ENCODE measurements around the gene TAAR1. TPM values are rescaled to one million over a fixed set of nuclear protein-coding genes. Genes with fewer than 3 reads are reported as not detected.
A peak's percentile ranks its signal among the peaks of the same experiment; 100 is the strongest.

The TAAR1 gene
- total RNA-seq, 2 experiments from 2014 or later = not detected

DNA sequence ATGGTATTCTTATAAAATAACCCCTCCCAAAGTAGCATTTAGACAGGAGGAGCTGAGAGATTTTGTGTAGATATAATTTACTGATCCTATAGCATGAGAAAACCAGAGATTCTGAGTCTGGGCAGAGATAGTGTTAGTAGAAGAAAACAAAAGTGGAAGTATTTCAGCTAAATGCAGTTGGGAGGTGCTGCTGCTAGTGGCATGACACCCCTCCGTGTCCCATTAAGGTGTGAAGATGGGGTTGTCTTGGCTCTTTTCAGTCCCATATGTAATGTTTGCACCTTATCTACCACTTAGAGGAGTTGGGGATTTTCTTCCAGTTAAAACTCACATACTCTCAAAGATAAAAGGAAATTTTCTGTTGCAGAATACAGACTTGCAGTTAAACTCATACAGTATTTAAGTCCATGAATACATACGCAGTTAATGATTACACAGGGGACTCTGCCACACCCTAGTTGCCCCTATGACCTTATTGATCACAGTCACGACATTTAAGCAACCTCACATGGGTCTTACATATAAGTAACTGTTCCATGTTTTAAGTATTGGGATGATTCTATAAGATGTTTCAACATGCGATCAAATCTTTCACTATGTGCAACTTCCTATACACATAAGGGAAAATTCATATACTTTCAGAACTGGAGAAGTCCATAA, 46.4 kb downstream of the TAAR1 start:
- Mint-ChIP-seq H3K27me3 (peaks cover 9% of the 10 kb centered on the region), H3K36me3 (ENCODE audit: low read depth) (no peaks in the 10 kb centered on the region), H3K27ac (no peak overlapping the region), H3K4me1 (ENCODE audit: low read depth) (no peaks in the 10 kb centered on the region), H3K9me3 (no peaks in the 10 kb centered on the region), H3K4me3 (no peak overlapping the region)
- ChIA-PET POLR2A (no interaction called here), CTCF (no interaction called here)
- no peaks in the 10 kb centered on the region for H3K27me3 ChIP-seq (ENCODE audit: control insufficient read depth in 1 of 2, insufficient read depth in 2 of 2, low read length in 2 of 2)
- no peak overlapping the region for H3K4me3 ChIP-seq (ENCODE audit: low read length)
- DNase-seq (peak in 1 of 14 experiments; percentile 50), ATAC-seq (ENCODE audit: poor library complexity) (no peak)
- no peaks in the 10 kb centered on the region for H3K4me1 ChIP-seq (ENCODE audit: insufficient read depth, low read length)
- intact Hi-C loops (cut with DNase I, micrococcal nuclease) = no loop called here
- no peaks in the 10 kb centered on the region for H3K9me3 ChIP-seq (ENCODE audit: control insufficient read depth in 1 of 2, insufficient read depth in 1 of 2, low read length in 2 of 2)
- no peak overlapping the region for H3K27ac ChIP-seq (ENCODE audit: low read depth in 1 of 2, low read length in 2 of 2)
- no peaks in the 10 kb centered on the region for H3K36me3 ChIP-seq (ENCODE audit: insufficient read depth, low read length)
- TF ChIP-seq, protein P1, sequence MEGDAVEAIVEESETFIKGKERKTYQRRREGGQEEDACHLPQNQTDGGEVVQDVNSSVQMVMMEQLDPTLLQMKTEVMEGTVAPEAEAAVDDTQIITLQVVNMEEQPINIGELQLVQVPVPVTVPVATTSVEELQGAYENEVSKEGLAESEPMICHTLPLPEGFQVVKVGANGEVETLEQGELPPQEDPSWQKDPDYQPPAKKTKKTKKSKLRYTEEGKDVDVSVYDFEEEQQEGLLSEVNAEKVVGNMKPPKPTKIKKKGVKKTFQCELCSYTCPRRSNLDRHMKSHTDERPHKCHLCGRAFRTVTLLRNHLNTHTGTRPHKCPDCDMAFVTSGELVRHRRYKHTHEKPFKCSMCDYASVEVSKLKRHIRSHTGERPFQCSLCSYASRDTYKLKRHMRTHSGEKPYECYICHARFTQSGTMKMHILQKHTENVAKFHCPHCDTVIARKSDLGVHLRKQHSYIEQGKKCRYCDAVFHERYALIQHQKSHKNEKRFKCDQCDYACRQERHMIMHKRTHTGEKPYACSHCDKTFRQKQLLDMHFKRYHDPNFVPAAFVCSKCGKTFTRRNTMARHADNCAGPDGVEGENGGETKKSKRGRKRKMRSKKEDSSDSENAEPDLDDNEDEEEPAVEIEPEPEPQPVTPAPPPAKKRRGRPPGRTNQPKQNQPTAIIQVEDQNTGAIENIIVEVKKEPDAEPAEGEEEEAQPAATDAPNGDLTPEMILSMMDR (IDR thresholded peaks at IDR 0.05) = no peak

DNA sequence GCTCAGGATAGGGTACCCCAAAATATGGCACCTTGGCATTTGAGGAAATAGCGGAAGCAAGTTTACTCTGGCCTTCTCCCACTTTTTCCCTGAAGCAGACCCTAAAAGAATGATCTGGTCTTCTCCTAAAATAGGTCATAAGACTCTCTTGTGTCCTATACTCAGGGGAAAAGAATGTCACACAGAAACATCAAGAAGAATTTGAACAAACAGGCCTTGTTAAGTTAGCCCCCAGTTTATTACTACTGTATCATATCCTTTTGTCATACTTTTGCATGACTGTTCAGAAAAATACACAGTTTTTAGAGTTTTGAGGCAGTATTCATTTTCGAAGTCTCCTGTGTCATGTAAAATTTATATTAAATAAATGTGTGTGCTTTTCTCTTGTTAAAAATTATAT, 47.4 kb downstream of the TAAR1 start:
- H3K36me3 Mint-ChIP-seq (ENCODE audit: low read depth) = no peaks in the 10 kb centered on the region
- Histone ChIP-seq H3K36me3 (ENCODE audit: insufficient read depth, low read length) (no peaks in the 10 kb centered on the region), H3K27me3 (ENCODE audit: control insufficient read depth in 1 of 2, insufficient read depth in 2 of 2, low read length in 2 of 2) (no peaks in the 10 kb centered on the region), H3K4me3 (ENCODE audit: low read length) (no peak overlapping the region), H3K9me3 (ENCODE audit: control insufficient read depth in 1 of 2, insufficient read depth in 1 of 2, low read length in 2 of 2) (no peaks in the 10 kb centered on the region), H3K4me1 (ENCODE audit: insufficient read depth, low read length) (no peaks in the 10 kb centered on the region), H3K27ac (ENCODE audit: low read depth in 1 of 2, low read length in 2 of 2) (no peak overlapping the region)
- no peaks in the 10 kb centered on the region for H3K9me3 Mint-ChIP-seq
- H3K4me3 Mint-ChIP-seq = no peak overlapping the region
- DNase-seq (no peak), ATAC-seq (ENCODE audit: poor library complexity) (no peak)
- H3K27me3 Mint-ChIP-seq = no peaks in the 10 kb centered on the region
- TF ChIP-seq, protein P1 (IDR thresholded peaks at IDR 0.05) = no peak
- H3K27ac Mint-ChIP-seq = no peak overlapping the region
- ChIA-PET POLR2A (no interaction called here), CTCF (no interaction called here)
- H3K4me1 Mint-ChIP-seq (ENCODE audit: low read depth) = no peaks in the 10 kb centered on the region
- intact Hi-C loops (cut with DNase I, micrococcal nuclease) = no loop called here

DNA sequence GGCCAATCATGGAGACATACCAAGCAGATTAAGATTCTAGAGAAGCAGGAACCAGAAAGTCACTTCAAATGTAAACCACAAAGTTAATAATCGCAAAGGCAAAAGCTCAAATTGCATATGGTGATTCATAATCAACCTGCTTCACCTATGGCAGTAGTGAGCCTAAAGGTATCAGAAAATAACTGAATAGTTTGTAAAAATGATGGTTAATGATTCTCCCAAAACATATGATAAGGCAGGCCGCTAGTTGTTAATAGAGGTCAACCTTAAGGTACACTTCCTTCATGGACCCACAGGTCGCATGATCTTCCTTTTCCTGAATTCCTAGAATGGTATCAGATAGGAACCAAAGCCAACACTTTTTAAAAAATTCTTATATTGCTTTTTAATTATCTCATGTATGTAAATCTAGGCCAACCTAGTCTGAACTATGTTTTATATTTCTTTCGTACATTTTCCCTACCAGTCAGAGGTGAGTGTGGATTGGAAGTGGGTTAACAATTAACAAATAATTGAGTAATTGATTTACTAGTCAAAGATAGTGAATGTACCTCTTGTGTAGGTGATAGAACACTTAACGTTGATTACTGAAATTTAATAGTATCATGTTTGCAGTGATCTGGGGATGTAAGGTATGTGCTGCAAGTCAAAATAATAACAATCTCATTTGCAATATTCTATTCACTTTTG, 51.3 kb downstream of the TAAR1 start:
- intact Hi-C loops (cut with DNase I, micrococcal nuclease) = no loop called here
- TF ChIP-seq, protein P1 (IDR thresholded peaks at IDR 0.05) = no peak
- no peaks in the 10 kb centered on the region for H3K27me3 ChIP-seq (ENCODE audit: control insufficient read depth in 1 of 2, insufficient read depth in 2 of 2, low read length in 2 of 2)
- H3K4me1 Mint-ChIP-seq (ENCODE audit: low read depth) = no peaks in the 10 kb centered on the region
- H3K36me3 Mint-ChIP-seq (ENCODE audit: low read depth) = no peaks in the 10 kb centered on the region
- no peak overlapping the region for H3K27ac Mint-ChIP-seq
- H3K4me3 Mint-ChIP-seq = no peak overlapping the region
- no peak overlapping the region for H3K27ac ChIP-seq (ENCODE audit: low read depth in 1 of 2, low read length in 2 of 2)
- DNase-seq (no peak), ATAC-seq (ENCODE audit: poor library complexity) (no peak)
- no peaks in the 10 kb centered on the region for H3K36me3 ChIP-seq (ENCODE audit: insufficient read depth, low read length)
- H3K4me1 ChIP-seq (ENCODE audit: insufficient read depth, low read length) = no peaks in the 10 kb centered on the region
- no peak overlapping the region for H3K4me3 ChIP-seq (ENCODE audit: low read length)
- no peaks in the 10 kb centered on the region for H3K27me3 Mint-ChIP-seq
- CTCF ChIA-PET = no interaction called here
- POLR2A ChIA-PET = no interaction called here
- no peaks in the 10 kb centered on the region for H3K9me3 Mint-ChIP-seq
- no peaks in the 10 kb centered on the region for H3K9me3 ChIP-seq (ENCODE audit: control insufficient read depth in 1 of 2, insufficient read depth in 1 of 2, low read length in 2 of 2)

Measured in CD4-positive, alpha-beta T cell (primary cell).